ENCODE data around the gene SLC5A10.
"Not testable (repeated sequence)": the region's sequence is repeated elsewhere in the genome, so short reads cannot be mapped to it uniquely, and the experiment has no call there.

Gene SLC5A10

DNA sequence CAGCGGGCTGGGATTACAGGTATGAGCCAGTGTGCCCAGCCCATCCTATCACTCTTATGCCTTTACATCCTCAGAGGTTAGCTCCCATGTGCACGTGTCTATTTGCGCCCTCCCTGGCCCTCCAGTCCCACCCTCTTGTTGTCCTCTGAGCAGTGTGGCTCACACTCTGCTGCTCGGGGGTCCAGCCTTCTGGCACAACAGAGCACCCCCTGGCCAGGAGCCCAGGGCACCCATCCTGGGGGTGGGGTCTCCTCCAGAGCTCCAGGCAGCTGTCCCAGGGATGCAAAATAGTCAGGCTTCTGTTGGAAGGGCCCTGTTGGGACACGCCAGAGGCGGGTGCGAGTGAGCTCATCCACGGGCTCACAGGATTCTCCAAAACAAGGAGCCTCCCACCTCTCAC is 64.3 kb downstream of the SLC5A10 start:
- in situ Hi-C loops (cut with MboI; ENCODE audit: low sequenced_read_pairs), result no loop called here

DNA sequence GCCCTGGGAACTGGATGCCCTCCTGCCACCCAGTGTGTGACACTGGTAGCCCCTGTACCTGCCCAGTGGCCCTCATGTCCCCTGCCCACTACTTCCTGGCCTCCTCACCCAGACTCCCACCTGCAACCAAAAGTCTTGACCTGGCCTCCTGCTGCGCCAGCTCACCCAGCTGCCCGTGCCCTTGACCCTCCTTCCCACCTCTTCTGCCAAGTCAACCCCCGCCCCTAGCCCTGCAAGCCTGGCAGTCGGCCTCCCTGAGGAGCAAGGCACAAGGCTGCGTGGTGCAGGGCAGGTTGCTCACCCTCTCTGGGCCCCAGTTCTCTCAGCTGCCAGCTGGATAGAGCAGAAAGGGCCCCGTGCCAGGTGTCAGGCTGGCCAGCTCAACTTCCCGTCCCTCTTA is 64.9 kb downstream of the SLC5A10 start:
- in situ Hi-C loops (cut with MboI; ENCODE audit: low sequenced_read_pairs), result no loop called here

DNA sequence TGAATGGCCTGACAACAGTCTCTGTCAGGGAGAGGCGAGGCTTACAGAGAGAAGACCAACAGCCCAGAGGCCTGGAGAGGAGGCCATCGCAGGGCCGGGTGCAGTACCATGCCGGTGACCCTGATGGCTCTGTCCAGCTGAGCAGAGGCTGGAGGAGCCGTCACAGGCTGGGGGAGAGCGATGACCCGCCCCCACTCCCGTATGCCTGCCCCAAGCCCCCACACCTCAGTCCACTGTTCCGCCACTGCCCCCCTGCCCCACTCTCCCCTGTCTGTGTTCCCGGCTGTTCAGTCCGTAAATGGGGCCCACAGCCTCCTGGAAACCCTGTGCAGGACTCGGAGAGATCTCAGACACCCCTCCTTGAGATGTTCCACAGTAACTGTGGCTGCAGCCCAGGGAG is 65.4 kb downstream of the SLC5A10 start:
- in situ Hi-C loops (cut with MboI; ENCODE audit: low sequenced_read_pairs), result no loop called here

- in situ Hi-C loops (cut with MboI; ENCODE audit: low sequenced_read_pairs), result no loop called here
Observed at GRCh38 chr17:19017804-19018599, 66.0 kb downstream of the SLC5A10 start.

DNA sequence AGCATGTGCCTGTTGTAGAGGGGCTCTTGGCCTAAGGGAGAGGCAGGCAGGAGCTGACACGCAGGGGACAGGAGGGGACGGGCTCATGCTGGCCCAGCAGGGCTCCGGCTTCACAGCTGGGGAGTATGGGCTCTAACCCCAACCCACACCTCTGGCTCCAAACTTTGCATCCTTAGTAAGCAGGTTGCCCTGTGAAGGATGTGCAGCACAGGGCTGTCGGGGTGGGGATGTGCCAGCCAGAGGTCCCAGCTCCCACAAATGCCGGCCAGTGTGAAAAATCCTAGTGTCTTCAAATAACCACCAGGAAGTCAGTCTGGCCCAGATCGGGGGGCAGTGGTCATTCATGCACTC is 66.6 kb downstream of the SLC5A10 start:
- in situ Hi-C loops (cut with MboI; ENCODE audit: low sequenced_read_pairs), result no loop called here

DNA sequence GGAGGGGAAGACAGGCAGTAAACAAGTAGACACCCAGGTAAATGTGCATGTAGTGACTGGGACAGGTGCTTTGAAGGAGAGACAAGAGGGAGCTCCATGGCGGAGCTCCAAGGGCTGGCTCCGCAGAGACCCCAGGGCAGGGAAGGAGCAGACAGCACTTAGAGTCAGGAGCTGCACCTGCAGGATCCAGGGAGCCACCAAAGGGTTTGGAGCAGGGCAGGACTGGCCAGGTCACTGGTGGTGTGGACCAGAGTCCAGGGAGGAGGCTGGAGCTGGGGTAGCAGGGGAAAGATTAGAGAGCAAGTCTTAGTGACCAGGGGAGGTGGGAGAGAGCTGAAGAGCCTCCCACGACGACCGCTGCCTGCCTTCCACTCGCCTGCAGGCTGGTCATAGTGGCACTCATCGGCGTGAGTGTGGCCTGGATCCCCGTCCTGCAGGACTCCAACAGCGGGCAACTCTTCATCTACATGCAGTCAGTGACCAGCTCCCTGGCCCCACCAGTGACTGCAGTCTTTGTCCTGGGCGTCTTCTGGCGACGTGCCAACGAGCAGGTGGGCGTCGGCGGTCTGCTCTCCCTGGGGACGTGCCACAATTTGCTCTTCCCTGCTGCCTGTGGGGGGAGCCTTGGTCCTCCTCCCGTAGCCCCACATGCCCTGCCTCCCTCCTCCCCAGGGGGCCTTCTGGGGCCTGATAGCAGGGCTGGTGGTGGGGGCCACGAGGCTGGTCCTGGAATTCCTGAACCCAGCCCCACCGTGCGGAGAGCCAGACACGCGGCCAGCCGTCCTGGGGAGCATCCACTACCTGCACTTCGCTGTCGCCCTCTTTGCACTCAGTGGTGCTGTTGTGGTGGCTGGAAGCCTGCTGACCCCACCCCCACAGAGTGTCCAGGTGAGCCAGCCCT is 67.3 kb downstream of the SLC5A10 start:
- in situ Hi-C loops (cut with MboI; ENCODE audit: low sequenced_read_pairs), result no loop called here

GRCh38 chr17:19020016-19020415 is 68.1 kb downstream of the SLC5A10 start:
- in situ Hi-C loops (cut with MboI; ENCODE audit: low sequenced_read_pairs), result no loop called here

GRCh38 chr17:19021011-19021621 is 69.2 kb downstream of the SLC5A10 start:
- in situ Hi-C loops (cut with MboI; ENCODE audit: low sequenced_read_pairs), result not testable (repeated sequence)

DNA sequence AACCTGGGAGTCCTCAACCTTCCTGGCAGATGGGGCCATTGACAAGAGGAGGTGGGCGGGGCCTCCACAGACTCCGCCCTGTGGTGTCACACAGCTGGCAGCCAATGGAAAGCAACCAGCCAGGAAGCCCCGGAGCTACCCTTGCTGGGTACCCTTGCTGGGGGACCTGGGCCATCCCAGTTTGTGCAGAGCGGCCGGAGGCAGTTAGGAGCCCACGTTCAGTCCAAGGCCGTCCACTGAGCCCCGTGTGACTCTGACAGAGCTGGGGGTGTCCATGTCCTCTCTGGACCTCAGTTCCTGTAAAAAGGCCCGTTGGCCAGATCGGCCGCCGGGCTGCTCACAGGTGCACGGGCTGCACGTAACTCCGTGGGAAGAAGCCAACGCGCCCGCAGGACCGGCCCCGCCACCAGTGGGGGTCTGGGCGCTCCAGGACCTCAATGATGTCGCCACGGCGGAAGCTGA is 69.7 kb downstream of the SLC5A10 start:
- in situ Hi-C loops (cut with MboI; ENCODE audit: low sequenced_read_pairs), result no loop called here

DNA sequence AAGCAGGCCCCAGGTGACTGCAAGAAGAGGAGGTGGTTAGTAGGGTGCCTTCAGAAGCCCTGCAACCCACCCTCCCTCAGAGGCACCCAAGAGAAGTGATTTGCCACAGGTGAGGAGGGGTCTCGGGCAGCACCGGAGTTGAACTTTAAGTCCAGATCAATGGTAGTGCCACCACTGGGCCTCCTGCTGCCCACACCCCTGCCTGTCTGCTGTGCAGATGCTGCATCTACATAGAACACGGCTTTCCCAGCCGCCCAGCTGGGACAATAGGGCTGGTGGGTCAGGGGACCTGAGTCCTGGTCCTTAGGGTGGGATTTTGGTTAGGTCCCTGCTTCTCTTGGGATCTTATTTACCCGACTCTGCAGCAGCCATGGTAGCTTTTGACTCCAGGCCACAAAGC is 70.2 kb downstream of the SLC5A10 start:
- in situ Hi-C loops (cut with MboI; ENCODE audit: low sequenced_read_pairs), result no loop called here

DNA sequence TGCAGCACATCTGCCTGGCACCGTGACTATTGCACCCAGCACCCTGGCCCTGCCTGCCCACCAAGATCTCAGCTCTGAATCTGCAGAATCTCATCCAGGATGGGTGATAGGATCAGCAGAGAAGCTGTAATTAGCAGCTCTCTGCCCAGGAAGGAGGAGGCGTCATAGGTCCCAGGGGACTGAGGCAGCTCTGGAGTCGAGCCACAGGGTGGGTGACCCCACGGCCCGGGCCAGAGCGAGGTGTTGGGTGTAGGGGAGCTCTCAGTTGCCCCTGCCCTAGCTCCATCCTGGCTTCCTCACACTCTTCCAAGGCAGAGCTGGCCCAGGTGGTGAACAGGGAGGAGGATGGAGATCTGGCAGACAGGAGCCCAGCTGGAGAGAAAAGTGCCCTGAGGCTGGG is 70.8 kb downstream of the SLC5A10 start:
- in situ Hi-C loops (cut with MboI; ENCODE audit: low sequenced_read_pairs), result no loop called here

DNA sequence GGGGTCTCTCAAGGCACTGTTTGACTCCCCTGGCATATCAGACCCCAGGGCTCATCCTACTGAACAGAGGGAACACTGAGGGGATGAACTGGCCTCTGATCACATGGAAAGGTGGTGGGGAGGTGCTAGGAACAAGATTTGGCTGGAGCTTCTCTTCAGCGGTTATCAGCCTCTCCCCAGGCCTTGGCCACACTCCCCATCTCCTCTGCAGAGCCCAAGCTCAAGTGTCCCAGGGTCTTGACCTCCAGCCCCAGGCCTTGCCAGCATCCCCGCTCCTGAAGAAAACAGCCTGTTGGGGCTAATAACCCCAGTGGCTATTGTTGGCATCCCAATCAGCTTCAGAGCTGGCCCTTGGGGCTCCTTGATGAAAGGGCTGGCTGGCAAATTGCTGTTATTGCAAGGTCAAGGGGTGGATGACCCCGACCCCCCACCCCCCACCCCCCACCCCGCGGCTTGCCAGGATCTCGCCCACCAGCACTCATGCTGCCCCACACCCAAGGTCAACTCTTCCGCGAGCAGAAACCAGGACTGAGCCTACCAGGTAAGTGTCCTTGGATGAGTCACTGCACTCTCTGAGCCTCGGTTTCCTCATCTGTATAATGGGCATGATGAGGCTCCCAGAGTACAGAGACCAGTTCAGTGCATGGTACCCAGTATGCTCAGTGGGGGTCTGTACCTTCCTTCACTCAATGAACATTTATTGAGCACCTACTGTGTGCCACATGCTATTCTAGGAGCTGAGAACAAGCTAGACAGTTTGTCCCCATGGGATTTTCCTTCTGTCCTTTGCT is 71.4 kb downstream of the SLC5A10 start:
- in situ Hi-C loops (cut with MboI; ENCODE audit: low sequenced_read_pairs), result no loop called here

- in situ Hi-C loops (cut with MboI; ENCODE audit: low sequenced_read_pairs), result no loop called here
Observed at GRCh38 chr17:19024101-19025078, 72.4 kb downstream of the SLC5A10 start.

- in situ Hi-C loops (cut with MboI; ENCODE audit: low sequenced_read_pairs), result not testable (repeated sequence)
Observed at GRCh38 chr17:19028671-19029070, 76.7 kb downstream of the SLC5A10 start.

GRCh38 chr17:19029740-19030139 is 77.8 kb downstream of the SLC5A10 start:
- in situ Hi-C loops (cut with MboI; ENCODE audit: low sequenced_read_pairs), result not testable (repeated sequence)

DNA sequence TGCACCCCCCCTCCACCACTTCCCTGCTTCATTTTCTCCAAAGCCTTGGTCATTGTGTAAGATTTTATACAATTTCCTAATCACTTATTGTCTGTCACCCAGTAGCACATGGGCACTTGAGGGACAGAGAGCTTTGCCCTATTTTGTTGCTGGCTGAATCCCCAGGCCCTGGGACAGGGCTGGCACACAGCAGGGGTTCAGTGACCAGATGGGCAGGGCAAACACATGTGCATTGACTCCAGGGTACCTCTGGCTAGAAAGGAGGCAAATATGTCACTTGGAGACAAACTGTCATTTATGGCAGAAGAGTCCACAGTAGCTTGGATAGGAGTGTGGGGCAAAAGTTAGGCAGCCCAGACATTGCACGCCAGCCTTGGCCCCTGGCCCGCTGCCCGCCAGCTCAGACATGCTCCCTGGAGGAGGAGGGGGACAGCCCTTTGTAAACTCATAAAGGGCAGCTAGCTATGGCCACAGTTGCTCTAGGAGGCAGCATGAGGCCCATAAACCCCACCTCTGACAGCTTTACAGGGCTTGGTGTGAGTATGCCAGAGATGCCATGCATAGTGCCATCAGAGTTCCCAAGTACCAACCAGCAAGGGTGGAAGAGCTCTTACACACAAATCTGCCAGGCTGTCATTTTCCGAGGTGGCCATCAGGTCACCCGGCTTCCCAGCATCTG is 78.9 kb downstream of the SLC5A10 start:
- in situ Hi-C loops (cut with MboI; ENCODE audit: low sequenced_read_pairs), result not testable (repeated sequence)

GRCh38 chr17:19031729-19032128 is 79.8 kb downstream of the SLC5A10 start:
- in situ Hi-C loops (cut with MboI; ENCODE audit: low sequenced_read_pairs), result not testable (repeated sequence)

GRCh38 chr17:19032377-19032988 is 80.5 kb downstream of the SLC5A10 start:
- in situ Hi-C loops (cut with MboI; ENCODE audit: low sequenced_read_pairs), result not testable (repeated sequence)

DNA sequence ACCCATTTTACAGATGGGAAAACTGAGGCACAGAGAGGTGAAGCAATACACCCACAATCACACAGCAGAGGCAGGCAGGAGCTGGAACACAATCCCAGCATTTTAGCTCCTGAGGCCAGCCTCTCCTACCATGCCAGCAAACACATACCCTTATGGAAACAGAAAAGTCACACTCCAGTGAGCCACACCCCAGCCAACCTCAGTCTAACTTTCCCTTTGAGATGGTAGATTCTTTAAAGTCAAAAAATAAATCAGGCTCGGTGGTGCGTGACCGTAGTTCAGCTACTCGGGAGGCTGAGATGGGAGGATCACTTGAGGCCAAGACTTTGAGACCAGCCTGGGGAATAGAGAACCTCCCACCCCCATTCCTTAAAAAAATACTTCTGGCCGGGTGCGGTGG is 84.2 kb downstream of the SLC5A10 start:
- in situ Hi-C loops (cut with MboI; ENCODE audit: low sequenced_read_pairs), result not testable (repeated sequence)
